ENCODE data around the gene ASIC2.

ASIC2 gene

GRCh38 chr17:33262266-33263123 lies 30.6 kb downstream of the ASIC2 start:
- Histone ChIP-seq H3K27me3 (ENCODE audit: insufficient read depth, poor library complexity, severe bottlenecking) (no peaks in the 10 kb centered on the region), H3K4me3 (replicated peaks; ENCODE audit: insufficient read depth, low read length) (no peak overlapping the region), H3K27ac (replicated peaks) (no peak overlapping the region)
- TF ChIP-seq, protein P1, sequence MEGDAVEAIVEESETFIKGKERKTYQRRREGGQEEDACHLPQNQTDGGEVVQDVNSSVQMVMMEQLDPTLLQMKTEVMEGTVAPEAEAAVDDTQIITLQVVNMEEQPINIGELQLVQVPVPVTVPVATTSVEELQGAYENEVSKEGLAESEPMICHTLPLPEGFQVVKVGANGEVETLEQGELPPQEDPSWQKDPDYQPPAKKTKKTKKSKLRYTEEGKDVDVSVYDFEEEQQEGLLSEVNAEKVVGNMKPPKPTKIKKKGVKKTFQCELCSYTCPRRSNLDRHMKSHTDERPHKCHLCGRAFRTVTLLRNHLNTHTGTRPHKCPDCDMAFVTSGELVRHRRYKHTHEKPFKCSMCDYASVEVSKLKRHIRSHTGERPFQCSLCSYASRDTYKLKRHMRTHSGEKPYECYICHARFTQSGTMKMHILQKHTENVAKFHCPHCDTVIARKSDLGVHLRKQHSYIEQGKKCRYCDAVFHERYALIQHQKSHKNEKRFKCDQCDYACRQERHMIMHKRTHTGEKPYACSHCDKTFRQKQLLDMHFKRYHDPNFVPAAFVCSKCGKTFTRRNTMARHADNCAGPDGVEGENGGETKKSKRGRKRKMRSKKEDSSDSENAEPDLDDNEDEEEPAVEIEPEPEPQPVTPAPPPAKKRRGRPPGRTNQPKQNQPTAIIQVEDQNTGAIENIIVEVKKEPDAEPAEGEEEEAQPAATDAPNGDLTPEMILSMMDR (IDR thresholded peaks at IDR 0.05; ENCODE audit: insufficient read depth, low read length) = no peak
- TF ChIP-seq REST (IDR thresholded peaks at IDR 0.05; ENCODE audit: insufficient replicate concordance, low read depth) (no peak), POLR2AphosphoS5 (IDR thresholded peaks at IDR 0.05; ENCODE audit: low read depth) (no peak), SPI1 (IDR thresholded peaks at IDR 0.05; ENCODE audit: borderline replicate concordance, low read depth) (no peak)
- DNase-seq (ENCODE audit: low read depth in 1 of 2, low spot score in 1 of 2) = no peak

- TF ChIP-seq REST (IDR thresholded peaks at IDR 0.05; ENCODE audit: insufficient replicate concordance, low read depth) = no peak
- no peak for TF ChIP-seq POLR2AphosphoS5 (IDR thresholded peaks at IDR 0.05; ENCODE audit: low read depth)
- H3K4me3 ChIP-seq (replicated peaks; ENCODE audit: insufficient read depth, low read length) = no peak overlapping the region
- no peak for DNase-seq (ENCODE audit: low read depth in 1 of 2, low spot score in 1 of 2)
- no peaks in the 10 kb centered on the region for H3K27me3 ChIP-seq (ENCODE audit: insufficient read depth, poor library complexity, severe bottlenecking)
- no peak overlapping the region for H3K27ac ChIP-seq (replicated peaks)
Measured at GRCh38 chr17:33261820-33262219, 31.3 kb downstream of the ASIC2 start.

DNA sequence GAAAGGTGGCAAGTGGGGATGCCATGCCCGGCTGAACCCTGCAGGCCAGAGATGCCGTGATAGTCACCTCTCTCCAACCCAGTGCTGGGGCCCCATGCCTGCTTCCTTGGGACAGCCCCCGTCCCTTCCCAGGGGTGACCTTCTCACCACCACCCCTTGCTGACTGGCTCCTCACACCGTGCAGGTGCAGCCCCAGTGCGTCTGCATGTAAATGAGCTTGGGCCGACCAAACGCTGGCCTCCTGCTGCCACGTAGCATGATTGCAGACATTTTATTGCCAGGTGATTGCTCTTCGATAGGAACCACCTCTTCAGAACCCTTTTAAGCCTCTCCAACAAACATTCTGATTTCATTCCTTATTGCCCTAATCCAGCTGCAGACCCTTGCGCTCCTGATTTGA lies 32.5 kb downstream of the ASIC2 start:
- DNase-seq (ENCODE audit: low read depth in 1 of 2, low spot score in 1 of 2) = no peak
- Histone ChIP-seq H3K27me3 (ENCODE audit: insufficient read depth, poor library complexity, severe bottlenecking) (no peaks in the 10 kb centered on the region), H3K27ac (replicated peaks) (no peak overlapping the region), H3K4me3 (replicated peaks; ENCODE audit: insufficient read depth, low read length) (no peak overlapping the region)
- TF ChIP-seq REST (IDR thresholded peaks at IDR 0.05; ENCODE audit: insufficient replicate concordance, low read depth) (no peak), SPI1 (IDR thresholded peaks at IDR 0.05; ENCODE audit: borderline replicate concordance, low read depth) (no peak), GABPA (IDR thresholded peaks at IDR 0.05; ENCODE audit: low read depth) (no peak), POLR2AphosphoS5 (IDR thresholded peaks at IDR 0.05; ENCODE audit: low read depth) (no peak)
- TF ChIP-seq, protein P1 (IDR thresholded peaks at IDR 0.05; ENCODE audit: insufficient read depth, low read length) = no peak

All from HL-60 (cell line).